K562 (cell line): ENCODE data around the gene CCNL1. TPM values are rescaled to one million over a fixed set of nuclear protein-coding genes. Genes with fewer than 3 reads are reported as not detected.
A peak's percentile ranks its signal among the peaks of the same experiment; 100 is the strongest.

Source experiments
- ATAC-seq: fragments of 200-7000 bp; cut with Tn5 transposase; 3 replicates; pipeline ENCODE4 v1.9.1; 2020; ENCODE audit warnings: moderate library complexity
- BruUV-seq: library from RNA; stranded (reverse); fragments of 400-500 nt; replicated peaks from 2 replicates; lab custom pipeline; 2021; lab: Mats Ljungman, UMichigan
- CTCF ChIA-PET: fragments of 300-600 bp; formaldehyde crosslinking; extraction: SDS; loops from one replicate; lab custom pipeline; 2021; ENCODE audit warnings: low intra/inter-chr PET ratio; lab: Yijun Ruan, JAX
- POLR2A ChIA-PET: fragments of 300-600, 350-650 bp; sonication (Branson Sonifier 250); formaldehyde crosslinking; extraction: SDS; loops from one replicate; lab custom pipeline; 2021; ENCODE audit warnings: antibody characterized with exemption, inconsistent platforms; lab: Yijun Ruan, JAX
- DNase-seq, 4 experiments: peaks; one replicate each; pipeline versions ENCODE4 v3.0.0 to v3.0.0-alpha.2; 2011 to 2018; ENCODE audit warnings: low spot score in 3 of 4, mixed read lengths in 3 of 4; ENCODE audit errors: extremely low read depth in 1 of 4
- FAIRE-seq: peaks from 2 replicates; lab custom pipeline; 2011; peaks lifted over from hg19 to GRCh38; lab: Jason Lieb, UNC
- H2AFZ ChIP-seq: 2 replicates; pipeline ENCODE4 v1.6.0; 2011; ENCODE audit warnings: low read depth, low read length, control low read depth, inconsistent platforms
- H3K27ac ChIP-seq: fragments of 200-600 bp; 3 replicates; pipeline ENCODE4 v1.8.0; 2011; ENCODE audit warnings: low read depth, mild to moderate bottlenecking, control low read depth, inconsistent platforms, low read length, moderate library complexity, mixed read lengths; ENCODE audit errors: extremely low read depth
- H3K27me3 ChIP-seq, 2 experiments: fragments of 300-600 bp in 1 of 2; 2 replicates in 1 of 2; 3 replicates in 1 of 2; pipeline versions ENCODE4 v1.6.0 to v1.8.0; 2011; ENCODE audit warnings: inconsistent platforms in 2 of 2, low read length in 2 of 2, mild to moderate bottlenecking in 1 of 2, mixed read lengths in 1 of 2, moderate library complexity in 1 of 2; ENCODE audit not compliant: control insufficient read depth in 2 of 2, insufficient read depth in 2 of 2
- H3K36me3 ChIP-seq: fragments of 300-600 bp; 3 replicates; pipeline ENCODE4 v1.8.0; 2011; ENCODE audit warnings: mild to moderate bottlenecking, low read length, inconsistent platforms; ENCODE audit not compliant: control insufficient read depth, insufficient read depth
- H3K4me1 ChIP-seq, 2 experiments: fragments of 200-600 bp in 1 of 2; replicated peaks in 1 of 2; 2 replicates in 1 of 2; 3 replicates in 1 of 2; pipeline versions ENCODE4 v1.5.1 to v1.8.0; 2011; ENCODE audit warnings: inconsistent platforms in 2 of 2, low read length in 2 of 2, mild to moderate bottlenecking in 1 of 2, mixed read lengths in 1 of 2, moderate library complexity in 1 of 2; ENCODE audit not compliant: control insufficient read depth in 2 of 2, insufficient read depth in 2 of 2
- H3K4me2 ChIP-seq: 2 replicates; pipeline ENCODE4 v1.6.1; 2011; ENCODE audit warnings: low read length, control low read depth, inconsistent platforms, mixed read lengths; ENCODE audit not compliant: insufficient read depth
- H3K4me3 ChIP-seq: fragments of 200-600 bp; sonication (generic), shearing (Covaris generic); 2 replicates; pipeline ENCODE4 v1.5.1; 2016; ENCODE audit warnings: control low read depth, inconsistent platforms
- H3K79me2 ChIP-seq: fragments of 200-600 bp; 3 replicates; pipeline ENCODE4 v1.8.0; 2011; ENCODE audit warnings: low read length, inconsistent platforms; ENCODE audit not compliant: control insufficient read depth, insufficient read depth
- H3K9ac ChIP-seq, 2 experiments: 2 replicates each; pipeline versions ENCODE4 v1.6.0 to v1.6.1; 2011; ENCODE audit warnings: low read depth in 2 of 2, low read length in 2 of 2, control low read depth in 1 of 2, inconsistent platforms in 1 of 2, mild to moderate bottlenecking in 1 of 2, mixed read lengths in 1 of 2; ENCODE audit not compliant: insufficient read depth in 1 of 2
- H3K9me1 ChIP-seq: one replicate; pipeline ENCODE4 v1.6.0; 2011; ENCODE audit warnings: inconsistent platforms, mild to moderate bottlenecking, low read length, moderate library complexity; ENCODE audit not compliant: control insufficient read depth, insufficient read depth
- H3K9me3 ChIP-seq: replicated peaks from 2 replicates; pipeline ENCODE4 v1.5.1; 2011; ENCODE audit warnings: low read depth, low read length, inconsistent platforms; ENCODE audit not compliant: control insufficient read depth, insufficient read depth
- H4K20me1 ChIP-seq: replicated peaks from 2 replicates; pipeline ENCODE4 v1.6.1; 2011; ENCODE audit warnings: low read length, inconsistent platforms, mixed read lengths; ENCODE audit not compliant: control insufficient read depth, insufficient read depth
- CBX3 ChIP-seq, 2 experiments: IDR thresholded peaks; 1 replicate in 1 of 2; 2 replicates in 1 of 2; pipeline ENCODE4 v1.6.1; 2012; ENCODE audit warnings: inconsistent platforms in 2 of 2, low read length in 2 of 2, borderline replicate concordance in 1 of 2, control low read depth in 1 of 2
- CHD2 ChIP-seq: IDR thresholded peaks from 2 replicates; pipeline ENCODE4 v1.6.1; 2011; ENCODE audit warnings: low read depth, low read length
- CHD4 ChIP-seq: fragments of 200-600 bp; sonication (generic); IDR thresholded peaks from 3 replicates; pipeline ENCODE4 v1.6.1; 2012; ENCODE audit warnings: low read depth, mild to moderate bottlenecking, mixed read lengths, low read length, inconsistent platforms; ENCODE audit not compliant: insufficient read depth, insufficient replicate concordance, poor library complexity, severe bottlenecking
- CXXC5 ChIP-seq: fragments of 250-450 bp; sonication (Bioruptor Pico); IDR thresholded peaks from 2 replicates; pipeline ENCODE4 v1.8.0; 2022; ENCODE audit warnings: inconsistent platforms, mild to moderate bottlenecking, moderate library complexity
- DDX20 ChIP-seq: fragments of 450-650 bp; IDR thresholded peaks from 2 replicates; pipeline ENCODE4 v1.6.1; 2016; ENCODE audit warnings: missing genetic modification characterization, low read depth, mild to moderate bottlenecking, missing compliant biosample characterization, moderate library complexity
- FOXA3 ChIP-seq, 2 experiments: fragments of 450-650 bp in 1 of 2; sonication (generic) in 1 of 2; formaldehyde crosslinking; IDR thresholded peaks in 1 of 2; conservative IDR thresholded peaks in 1 of 2; 2 replicates each; pipeline versions ENCODE4 v1.4.0 to v1.8.0; 2020 to 2022; ENCODE audit warnings: mild to moderate bottlenecking in 2 of 2, missing genetic modification reagents in 1 of 2
- KLF16 ChIP-seq: IDR thresholded peaks from 2 replicates; pipeline ENCODE4 v1.6.1; 2016; ENCODE audit warnings: antibody characterized with exemption
- L3MBTL2 ChIP-seq: fragments of 450-650 bp; IDR thresholded peaks from 2 replicates; pipeline ENCODE4 v1.6.1; 2016; ENCODE audit warnings: mild to moderate bottlenecking, moderate library complexity
- NFRKB ChIP-seq: fragments of 450-650 bp; IDR thresholded peaks from 2 replicates; pipeline ENCODE4 v1.6.1; 2016; ENCODE audit warnings: low read depth
- PBX2 ChIP-seq, 2 experiments: IDR thresholded peaks in 1 of 2; conservative IDR thresholded peaks in 1 of 2; 2 replicates each; pipeline ENCODE4 v1.6.1; 2016; ENCODE audit warnings: low read depth in 2 of 2, mild to moderate bottlenecking in 1 of 2, missing compliant biosample characterization in 1 of 2, missing genetic modification characterization in 1 of 2, moderate library complexity in 1 of 2
- SIN3A ChIP-seq, 2 experiments: fragments of 150-350 bp in 1 of 2; IDR thresholded peaks; 2 replicates each; pipeline ENCODE4 v1.6.1; 2011 to 2016; ENCODE audit warnings: borderline replicate concordance in 2 of 2, low read depth in 2 of 2, low read length in 2 of 2, mild to moderate bottlenecking in 2 of 2, moderate library complexity in 2 of 2; ENCODE audit not compliant: control insufficient read depth in 1 of 2
- ZNF143 ChIP-seq: sonication (generic); formaldehyde crosslinking; IDR thresholded peaks from 2 replicates; pipeline ENCODE4 v1.9.0; 2022; ENCODE audit warnings: mild to moderate bottlenecking, missing genetic modification reagents
- ZNF583 ChIP-seq: fragments of 250-450 bp; sonication (Bioruptor Pico); IDR thresholded peaks from 2 replicates; pipeline ENCODE4 v1.4.0; 2020
- WGBS: fragments of 100-300 bp; shearing (Covaris generic); methylation state at CpG from one replicate; pipeline ENCODE4 v1.1.6; 2016; ENCODE audit warnings: low coverage, mixed read lengths; ENCODE audit not compliant: insufficient coverage; ENCODE audit errors: missing lambda C conversion rate; 5-methylcytosine and 5-hydroxymethylcytosine counted together
- in situ Hi-C: fragments of 300-500 bp; cut with MboI; formaldehyde crosslinking; loops from 4 replicates; pipeline ENCODE4 v1.15.0; 2018; ENCODE audit warnings: inconsistent platforms, mixed read lengths
- intact Hi-C: fragments of 100-400 bp; cut with micrococcal nuclease; formaldehyde crosslinking; loops from 2 replicates; pipeline ENCODE4 v1.14.2; 2022
- polyA plus RNA-seq, 8 experiments: library from polyadenylated mRNA; depleted of rRNA in 4 of 8; stranded (reverse) in 5 of 8; unstranded in 3 of 8; fragments of >200 nt; fragmentation: Nextera tagmentation in 2 of 8; fragmentation: Illumina TruSeq in 1 of 8; extraction: Ambion mirVana in 2 of 8; extraction: Trizol in 1 of 8; gene quantifications; 2 replicates each; pipeline versions ENCODE4 v1.2.1 to v1.2.3, GENCODE V29; 2011 to 2014; ENCODE audit warnings: inconsistent platforms in 1 of 8, missing spikeins in 1 of 8
- total RNA-seq, 7 experiments: library from RNA; depleted of rRNA in 6 of 7; stranded (reverse); fragments of >200 nt in 6 of 7; fragmentation: Illumina TruSeq in 2 of 7; extraction: Trizol in 2 of 7; gene quantifications; 2 replicates each; pipeline versions ENCODE4 v1.2.1 to v1.2.3, GENCODE V29; 2011 to 2021; ENCODE audit warnings: low replicate concordance in 1 of 7
- TF ChIP-seq, protein P1 (sequence below): fragments of 450-650 bp; IDR thresholded peaks from 2 replicates; pipeline ENCODE4 v1.6.1; 2017; ENCODE audit warnings: antibody characterized with exemption
- TF ChIP-seq, protein P2 (sequence below): sonication (generic); formaldehyde crosslinking; IDR thresholded peaks from 2 replicates; pipeline ENCODE4 v1.8.0; 2022; ENCODE audit warnings: missing genetic modification reagents, mild to moderate bottlenecking, moderate library complexity, borderline replicate concordance

The CCNL1 gene
- total and polyA plus RNA-seq, 9 of the 15 experiments (the other 6 are each of a cell fraction or from before 2014, with no cell fraction given): 16.1 to 186 (median 132) TPM

GRCh38 chr3:157119369-157119951 is 40.5 kb downstream of the CCNL1 start:
- FAIRE-seq: peak; percentile 91
- CTCF ChIA-PET: no interaction called here
- no TSS peak for BruUV-seq
- Histone ChIP-seq H3K36me3 (no peaks in the 10 kb centered on the region), H3K4me2 (peak overlapping the region; percentile 2; the same call in 1 of the 2 replicates), H3K9me1 (no peaks in the 10 kb centered on the region), H3K27me3 (no peaks in the 10 kb centered on the region), H3K4me3 (no peak overlapping the region), H3K9me3 (peaks cover 5% of the 10 kb centered on the region; the same call in 1 of the 2 replicates), H3K9ac (no peak overlapping the region; a peak in 1 of 4 replicates), H4K20me1 (no peaks in the 10 kb centered on the region), H3K27ac (peak overlapping the region; percentile 64; the same call in 2 of the 3 replicates), H2AFZ (peak overlapping the region; percentile 52; the same call in 1 of the 2 replicates), H3K79me2 (no peaks in the 10 kb centered on the region), H3K4me1 (peaks cover 20 to 48% of the 10 kb centered on the region in 2 experiments)
- intact Hi-C loops: loop anchor here (1.0 kb wide), 1 partner anchor 10 kb away; no protein-coding TSS in a partner anchor
- in situ Hi-C loops: no loop called here
- 18% methylated on average over 7 of the region's 7 CpGs for WGBS
- DNase-seq: peak; percentile 56 to 88 (median 72)
- POLR2A ChIA-PET: interaction anchor here (1.3 to 1.6 kb wide), 4 partner anchors 9 to 565 kb away, joined by 3 to 6 read pairs (median 4); partner anchors contain the start of gene SSR3
- peak; percentile 81 for ATAC-seq
- TF ChIP-seq CHD2 (no peak), ZNF143 (CRISPR knock-in tag) (no peak), CBX3 (IDR thresholded peaks at IDR 0.05; ENCODE audit: borderline replicate concordance in 1 of 2, low read length in 2 of 2) (peak in 1 of 2 experiments; percentile 69; a peak in 2 of 3 replicates), FOXA3 (CRISPR knock-in tag; conservative IDR thresholded peaks at IDR 0.05 in 1 of 2, IDR thresholded peaks at IDR 0.05 in 1 of 2) (no peak; a peak in 1 of 4 replicates), PBX2 (CRISPR knock-in tag; IDR thresholded peaks at IDR 0.05; ENCODE audit: low read depth) (no peak), PBX2 (tag; conservative IDR thresholded peaks at IDR 0.05; ENCODE audit: low read depth) (peak; percentile 48; the same call in 1 of the 2 replicates), CXXC5 (peak; percentile 73), NFRKB (no peak), ZNF583 (CRISPR knock-in tag) (0 out of 2 replicates have a peak, but pooled peaks have one; percentile 57), SIN3A (IDR thresholded peaks at IDR 0.05; ENCODE audit: borderline replicate concordance in 2 of 2, control insufficient read depth in 1 of 2, low read depth in 2 of 2, low read length in 2 of 2) (no peak), CHD4 (no peak), L3MBTL2 (peak; percentile 91), KLF16 (no peak), DDX20 (tag) (no peak)
- TF ChIP-seq, protein P1, sequence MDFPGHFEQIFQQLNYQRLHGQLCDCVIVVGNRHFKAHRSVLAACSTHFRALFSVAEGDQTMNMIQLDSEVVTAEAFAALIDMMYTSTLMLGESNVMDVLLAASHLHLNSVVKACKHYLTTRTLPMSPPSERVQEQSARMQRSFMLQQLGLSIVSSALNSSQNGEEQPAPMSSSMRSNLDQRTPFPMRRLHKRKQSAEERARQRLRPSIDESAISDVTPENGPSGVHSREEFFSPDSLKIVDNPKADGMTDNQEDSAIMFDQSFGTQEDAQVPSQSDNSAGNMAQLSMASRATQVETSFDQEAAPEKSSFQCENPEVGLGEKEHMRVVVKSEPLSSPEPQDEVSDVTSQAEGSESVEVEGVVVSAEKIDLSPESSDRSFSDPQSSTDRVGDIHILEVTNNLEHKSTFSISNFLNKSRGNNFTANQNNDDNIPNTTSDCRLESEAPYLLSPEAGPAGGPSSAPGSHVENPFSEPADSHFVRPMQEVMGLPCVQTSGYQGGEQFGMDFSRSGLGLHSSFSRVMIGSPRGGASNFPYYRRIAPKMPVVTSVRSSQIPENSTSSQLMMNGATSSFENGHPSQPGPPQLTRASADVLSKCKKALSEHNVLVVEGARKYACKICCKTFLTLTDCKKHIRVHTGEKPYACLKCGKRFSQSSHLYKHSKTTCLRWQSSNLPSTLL: peak; percentile 79
- TF ChIP-seq, protein P2, sequence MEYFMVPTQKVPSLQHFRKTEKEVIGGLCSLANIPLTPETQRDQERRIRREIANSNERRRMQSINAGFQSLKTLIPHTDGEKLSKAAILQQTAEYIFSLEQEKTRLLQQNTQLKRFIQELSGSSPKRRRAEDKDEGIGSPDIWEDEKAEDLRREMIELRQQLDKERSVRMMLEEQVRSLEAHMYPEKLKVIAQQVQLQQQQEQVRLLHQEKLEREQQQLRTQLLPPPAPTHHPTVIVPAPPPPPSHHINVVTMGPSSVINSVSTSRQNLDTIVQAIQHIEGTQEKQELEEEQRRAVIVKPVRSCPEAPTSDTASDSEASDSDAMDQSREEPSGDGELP: peak; percentile 94
